ENCODE results near the gene SUSD3.

GRCh38 chr9:93119703-93119952 lies 61.1 kb downstream of the SUSD3 start:
- TF ChIP-seq MAX (IDR thresholded peaks at IDR 0.05) (no peak), FOXM1 (IDR thresholded peaks at IDR 0.05; ENCODE audit: borderline replicate concordance, low read depth) (no peak), YY1 (IDR thresholded peaks at IDR 0.05; ENCODE audit: low read depth) (no peak), USF1 (IDR thresholded peaks at IDR 0.05) (no peak), CEBPB (IDR thresholded peaks at IDR 0.05) (no peak)
